Calu3 (cell line): ENCODE results near the gene RCOR2. TPM values are rescaled to one million over a fixed set of nuclear protein-coding genes. Genes with fewer than 3 reads are reported as not detected.

Experiments used
- BruUV-seq: library from RNA; stranded (reverse); fragments of 400-500 nt; replicated peaks from 2 replicates; lab custom pipeline; 2021; lab: Mats Ljungman, UMichigan
- CTCF ChIA-PET: fragments of 300-600 bp; sonication (Branson Sonifier 250); formaldehyde crosslinking; loops from one replicate; lab custom pipeline; 2022; ENCODE audit warnings: antibody characterized with exemption; lab: Charles Lee
- DNase-seq: peaks from one replicate; pipeline ENCODE4 v3.0.0; 2022
- H3K27ac Mint-ChIP-seq: one replicate; pipeline ENCODE4 v1.8.0; 2022; ENCODE audit warnings: mixed read lengths; ENCODE audit not compliant: unreplicated experiment
- H3K27me3 Mint-ChIP-seq: one replicate; pipeline ENCODE4 v1.8.0; 2022; ENCODE audit warnings: mixed read lengths; ENCODE audit not compliant: unreplicated experiment
- H3K36me3 Mint-ChIP-seq: one replicate; pipeline ENCODE4 v1.8.0; 2022; ENCODE audit warnings: mild to moderate bottlenecking, moderate library complexity, mixed read lengths; ENCODE audit not compliant: insufficient read depth, unreplicated experiment
- H3K4me1 Mint-ChIP-seq: one replicate; pipeline ENCODE4 v1.8.0; 2022; ENCODE audit warnings: mild to moderate bottlenecking, low read depth, mixed read lengths; ENCODE audit not compliant: unreplicated experiment
- H3K4me3 Mint-ChIP-seq: one replicate; pipeline ENCODE4 v1.8.0; 2022; ENCODE audit warnings: mild to moderate bottlenecking, low read depth, moderate library complexity, mixed read lengths; ENCODE audit not compliant: unreplicated experiment
- H3K9me3 Mint-ChIP-seq: one replicate; pipeline ENCODE4 v1.8.0; 2022; ENCODE audit warnings: low read depth, mixed read lengths; ENCODE audit not compliant: unreplicated experiment
- CTCF ChIP-seq: fragments of 200-600 bp; IDR thresholded peaks from one replicate; pipeline ENCODE4 v1.8.0; 2022; ENCODE audit warnings: antibody characterized with exemption; ENCODE audit not compliant: unreplicated experiment
- intact Hi-C: fragments of 100-400 bp; cut with micrococcal nuclease; formaldehyde crosslinking; loops from one replicate; pipeline ENCODE4 v1.10.0; 2022; ENCODE audit not compliant: unreplicated experiment
- total RNA-seq: library from RNA; stranded (reverse); gene quantifications from 2 replicates; pipeline ENCODE4 v1.2.3, GENCODE V29; 2022

Gene RCOR2
- total RNA-seq, 1 experiment from 2014 or later = 0.26 TPM

DNA sequence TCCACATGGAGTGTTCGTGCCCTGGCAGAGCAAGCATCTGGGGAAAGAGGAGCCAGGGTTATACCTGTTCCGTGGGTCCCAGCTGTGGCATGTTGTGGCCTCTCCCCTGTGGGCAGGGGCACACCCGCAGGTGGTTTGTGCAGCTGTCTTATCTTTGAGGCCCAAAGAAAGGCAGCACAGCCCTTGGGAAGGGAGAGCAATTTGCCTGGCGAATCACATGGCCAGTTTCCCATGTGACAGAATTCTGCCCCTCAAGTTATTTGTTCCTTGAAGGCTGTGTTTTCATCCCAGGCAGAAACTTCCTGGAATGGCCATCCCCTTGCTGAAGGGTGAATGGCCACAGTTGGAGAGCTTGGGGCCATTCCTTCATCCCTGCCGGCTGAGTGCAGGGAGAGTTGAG, 41.0 kb upstream of the RCOR2 start:
- TF ChIP-seq CTCF = no peak
- Mint-ChIP-seq H3K4me3 (no peak overlapping the region), H3K4me1 (no peaks in the 10 kb centered on the region), H3K9me3 (no peaks in the 10 kb centered on the region), H3K27me3 (no peaks in the 10 kb centered on the region), H3K36me3 (peaks cover 24% of the 10 kb centered on the region), H3K27ac (no peak overlapping the region)
- CTCF ChIA-PET = no interaction called here
- intact Hi-C loops = no loop called here
- no peak for DNase-seq
- BruUV-seq = no TSS peak

GRCh38 chr11:63952570-63952969, 35.6 kb upstream of the RCOR2 start:
- no peak for DNase-seq
- no peak overlapping the region for H3K27ac Mint-ChIP-seq
- no TSS peak for BruUV-seq
- H3K4me3 Mint-ChIP-seq = no peak overlapping the region
- CTCF ChIA-PET = interaction anchor here (0.6 kb wide), 1 partner anchor 62 kb away, joined by 3 read pairs; no protein-coding TSS in a partner anchor
- peaks cover 19% of the 10 kb centered on the region for H3K36me3 Mint-ChIP-seq
- intact Hi-C loops = no loop called here
- no peaks in the 10 kb centered on the region for H3K27me3 Mint-ChIP-seq
- no peak for TF ChIP-seq CTCF
- no peaks in the 10 kb centered on the region for H3K9me3 Mint-ChIP-seq
- H3K4me1 Mint-ChIP-seq = no peaks in the 10 kb centered on the region

GRCh38 chr11:63951779-63952536, 35.0 kb upstream of the RCOR2 start:
- Mint-ChIP-seq H3K36me3 (peaks cover 22% of the 10 kb centered on the region), H3K9me3 (no peaks in the 10 kb centered on the region), H3K4me1 (no peaks in the 10 kb centered on the region), H3K4me3 (no peak overlapping the region), H3K27me3 (no peaks in the 10 kb centered on the region), H3K27ac (no peak overlapping the region)
- intact Hi-C loops = no loop called here
- no peak for TF ChIP-seq CTCF
- DNase-seq = no peak
- no TSS peak for BruUV-seq
- CTCF ChIA-PET = interaction anchor here (0.6 kb wide), 1 partner anchor 61 kb away, joined by 3 read pairs; no protein-coding TSS in a partner anchor

DNA sequence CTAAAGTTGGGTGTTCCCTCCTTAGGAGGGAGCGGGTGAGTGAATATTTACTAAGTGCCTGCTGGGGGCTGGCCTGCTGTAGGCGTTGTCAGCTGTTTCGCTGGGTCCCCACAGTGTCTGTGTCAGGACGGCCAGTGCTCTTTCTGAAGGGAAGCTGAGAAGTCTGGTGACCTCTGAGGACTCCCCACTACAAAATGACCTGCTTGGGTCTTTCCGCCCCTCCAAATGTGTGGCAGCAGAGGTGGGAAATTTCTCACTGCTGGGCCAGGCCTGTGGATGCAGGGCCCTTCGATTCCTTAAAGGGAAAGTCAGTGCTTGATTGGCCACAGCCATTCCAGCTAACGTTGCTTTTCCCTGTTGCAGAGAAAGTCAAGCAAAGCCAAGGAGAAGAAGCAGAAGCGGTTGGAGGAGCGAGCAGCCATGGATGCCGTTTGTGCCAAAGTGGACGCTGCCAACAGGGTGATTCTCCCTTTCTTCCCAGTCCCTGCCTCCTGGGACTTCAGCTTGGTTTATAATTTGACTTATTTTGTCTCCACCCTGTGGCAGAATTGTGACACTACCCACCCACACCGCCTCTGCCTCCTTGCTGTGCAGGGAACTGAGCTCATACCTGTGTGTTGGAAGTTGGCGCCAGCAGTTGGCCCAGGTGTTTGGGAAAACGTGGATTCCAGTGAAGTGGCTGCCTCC, 28.7 kb upstream of the RCOR2 start:
- Mint-ChIP-seq H3K4me3 (no peak overlapping the region), H3K4me1 (no peaks in the 10 kb centered on the region), H3K36me3 (peaks cover 10% of the 10 kb centered on the region), H3K27ac (no peak overlapping the region), H3K9me3 (no peaks in the 10 kb centered on the region), H3K27me3 (no peaks in the 10 kb centered on the region)
- CTCF ChIA-PET = interaction anchor here (0.6 to 2.1 kb wide), 15 partner anchors 11 to 178 kb away, joined by 3 to 38 read pairs (median 7); partner anchors contain the start of genes COX8A, MARK2 and ZFTA
- BruUV-seq = no TSS peak
- DNase-seq = peak; percentile 73
- intact Hi-C loops = loop anchor here (1.0 kb wide), 1 partner anchor 108 kb away; no protein-coding TSS in a partner anchor
- TF ChIP-seq CTCF = peak; percentile 50
